IPS-15b (cell line): ENCODE measurements around the gene NOL9.

Source experiments
- H3K27me3 ChIP-seq: one replicate; pipeline ENCODE4 v1.6.1; 2013; ENCODE audit warnings: low read length; ENCODE audit not compliant: control insufficient read depth, insufficient read depth
- H3K36me3 ChIP-seq: one replicate; pipeline ENCODE4 v1.6.1; 2013; ENCODE audit warnings: low read length; ENCODE audit not compliant: control insufficient read depth, insufficient read depth
- H3K4me1 ChIP-seq: one replicate; pipeline ENCODE4 v1.6.1; 2013; ENCODE audit warnings: mild to moderate bottlenecking, low read length; ENCODE audit not compliant: control insufficient read depth, insufficient read depth
- H3K4me3 ChIP-seq: one replicate; pipeline ENCODE4 v1.5.1; 2013; ENCODE audit warnings: low read depth, low read length
- H3K9ac ChIP-seq: one replicate; pipeline ENCODE4 v1.6.1; 2013; ENCODE audit warnings: low read depth, mild to moderate bottlenecking, low read length
- H3K9me3 ChIP-seq: one replicate; pipeline ENCODE4 v1.6.1; 2013; ENCODE audit warnings: mild to moderate bottlenecking, low read length; ENCODE audit not compliant: control insufficient read depth, insufficient read depth

Gene NOL9

DNA sequence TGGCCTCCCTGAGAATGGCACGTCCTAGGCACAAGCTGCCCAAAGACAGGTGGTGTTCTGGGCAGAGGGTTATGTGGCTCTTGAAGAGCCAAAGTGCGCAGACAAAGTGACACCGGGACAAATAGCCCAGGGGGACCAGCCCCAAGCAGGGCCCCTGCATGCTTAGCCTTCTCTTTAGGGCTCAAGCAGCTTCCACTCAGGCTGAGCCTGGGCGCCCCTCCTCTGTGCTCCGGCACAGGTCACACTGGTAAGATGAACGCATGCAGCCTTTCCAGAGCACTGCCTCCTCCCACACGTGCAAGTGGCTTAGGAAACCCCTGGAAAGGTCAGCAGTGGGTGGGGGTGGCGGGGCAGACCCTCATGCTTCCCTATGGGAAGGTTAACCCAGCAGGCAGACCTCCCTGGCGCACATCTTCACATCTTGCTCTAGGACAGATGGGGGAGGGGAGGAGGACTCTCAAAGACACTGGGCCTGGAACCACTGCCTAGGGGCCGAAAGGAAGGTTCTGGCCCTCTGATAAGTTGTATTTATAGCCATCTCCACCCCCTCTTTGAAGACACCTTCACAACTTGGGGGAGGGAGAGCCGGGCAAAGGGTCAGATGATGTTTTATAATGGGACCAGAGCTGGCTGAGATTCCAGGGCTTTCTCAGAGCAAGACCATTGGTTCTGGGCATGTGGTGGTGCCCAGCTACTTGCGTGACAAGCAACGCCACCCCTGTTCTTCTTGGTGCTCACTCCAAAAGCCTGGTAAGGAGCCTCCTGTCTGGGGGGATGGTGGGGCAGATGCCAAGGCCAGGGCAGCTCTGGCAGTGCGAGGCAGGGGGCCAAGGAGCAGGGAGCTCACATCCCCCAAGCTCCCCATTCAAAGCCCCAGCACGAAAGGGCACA is 42.8 kb upstream of the NOL9 start:
- H3K4me3 ChIP-seq, result no peak overlapping the region
- no peak overlapping the region for H3K9ac ChIP-seq
- H3K4me1 ChIP-seq, result peaks cover 7% of the 10 kb centered on the region
- peaks cover 62% of the 10 kb centered on the region for H3K36me3 ChIP-seq
- no peaks in the 10 kb centered on the region for H3K27me3 ChIP-seq
- H3K9me3 ChIP-seq, result no peaks in the 10 kb centered on the region

DNA sequence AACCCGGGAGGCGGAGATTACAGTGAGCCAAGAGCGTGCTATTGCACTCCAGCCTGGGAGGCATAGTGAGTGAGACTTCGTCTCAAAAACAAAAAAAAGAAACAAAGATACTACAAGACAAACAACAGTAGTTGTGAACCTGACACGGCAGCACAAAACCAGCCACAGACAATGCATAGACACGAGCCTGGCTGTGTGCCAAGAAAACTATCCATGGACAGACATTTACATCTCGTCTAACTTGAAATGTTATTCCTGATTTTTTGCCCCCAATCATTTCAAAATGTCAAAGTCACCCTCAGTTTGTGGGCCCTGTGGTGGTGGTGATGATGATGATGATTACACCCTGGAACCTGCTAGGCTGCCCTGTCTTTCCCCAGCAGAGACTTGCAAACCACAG is 42.0 kb upstream of the NOL9 start:
- peaks cover 7% of the 10 kb centered on the region for H3K4me1 ChIP-seq
- no peaks in the 10 kb centered on the region for H3K9me3 ChIP-seq
- no peak overlapping the region for H3K9ac ChIP-seq
- H3K4me3 ChIP-seq, result no peak overlapping the region
- H3K36me3 ChIP-seq, result peaks cover 62% of the 10 kb centered on the region
- no peaks in the 10 kb centered on the region for H3K27me3 ChIP-seq

DNA sequence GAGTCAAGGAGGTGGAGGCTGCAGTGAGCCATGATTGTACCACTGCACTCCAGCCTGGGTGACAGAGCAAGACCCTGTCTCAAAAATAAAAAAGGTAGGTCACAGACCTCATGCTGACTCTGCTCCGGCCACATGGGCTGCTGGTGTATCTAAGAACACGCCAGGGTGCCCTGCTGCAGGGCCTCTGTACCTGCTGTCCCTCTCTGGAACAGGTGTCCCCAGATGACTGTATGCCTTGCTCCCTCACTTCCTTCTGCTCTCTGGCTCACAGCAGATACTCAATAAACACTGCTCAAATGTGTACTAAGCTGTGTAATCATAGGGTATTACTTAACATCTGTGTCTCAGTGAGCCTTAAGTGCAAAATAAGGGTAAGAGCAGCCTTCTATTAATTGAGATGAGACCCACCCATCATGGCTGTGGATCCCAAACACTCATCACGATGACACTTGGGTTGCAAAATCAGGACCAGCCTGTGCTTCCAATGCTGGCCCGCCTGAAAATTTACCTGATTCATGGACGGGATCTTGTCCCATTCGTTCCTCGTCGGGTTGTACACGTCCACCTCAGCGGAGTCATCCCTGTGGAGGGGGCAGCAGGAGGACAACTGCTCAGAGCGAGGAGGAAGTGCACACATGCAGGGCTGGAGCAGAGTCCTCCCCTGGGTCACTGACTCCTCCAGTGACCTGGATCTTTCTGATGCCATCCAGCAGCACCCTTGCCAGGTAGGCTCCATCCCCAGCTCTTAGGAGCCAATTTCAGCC is 40.8 kb upstream of the NOL9 start:
- no peaks in the 10 kb centered on the region for H3K27me3 ChIP-seq
- H3K9ac ChIP-seq, result no peak overlapping the region
- peaks cover 62% of the 10 kb centered on the region for H3K36me3 ChIP-seq
- H3K9me3 ChIP-seq, result no peaks in the 10 kb centered on the region
- peaks cover 3% of the 10 kb centered on the region for H3K4me1 ChIP-seq
- H3K4me3 ChIP-seq, result no peak overlapping the region

DNA sequence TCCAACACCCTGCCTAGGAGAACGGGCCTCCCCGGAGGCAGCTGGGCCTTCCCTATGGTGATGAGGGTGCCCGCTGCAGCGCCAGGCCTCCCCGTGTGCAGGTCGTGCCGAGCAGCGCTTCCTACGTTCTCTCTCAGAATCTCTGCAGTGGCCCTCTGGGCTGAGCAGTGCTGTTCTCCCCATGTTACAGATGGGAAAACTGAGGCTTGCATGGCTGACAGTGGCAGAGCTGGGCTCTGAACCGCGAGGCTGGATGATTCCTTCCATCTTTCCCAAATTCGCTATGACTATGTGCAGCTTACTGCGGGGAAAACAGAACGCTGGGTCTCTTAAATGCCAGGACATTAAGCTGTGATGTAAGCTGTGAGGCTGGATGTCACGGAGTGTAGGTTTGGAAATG is 39.5 kb upstream of the NOL9 start:
- Histone ChIP-seq H3K4me1 (no peaks in the 10 kb centered on the region), H3K36me3 (peaks cover 62% of the 10 kb centered on the region), H3K27me3 (no peaks in the 10 kb centered on the region)

DNA sequence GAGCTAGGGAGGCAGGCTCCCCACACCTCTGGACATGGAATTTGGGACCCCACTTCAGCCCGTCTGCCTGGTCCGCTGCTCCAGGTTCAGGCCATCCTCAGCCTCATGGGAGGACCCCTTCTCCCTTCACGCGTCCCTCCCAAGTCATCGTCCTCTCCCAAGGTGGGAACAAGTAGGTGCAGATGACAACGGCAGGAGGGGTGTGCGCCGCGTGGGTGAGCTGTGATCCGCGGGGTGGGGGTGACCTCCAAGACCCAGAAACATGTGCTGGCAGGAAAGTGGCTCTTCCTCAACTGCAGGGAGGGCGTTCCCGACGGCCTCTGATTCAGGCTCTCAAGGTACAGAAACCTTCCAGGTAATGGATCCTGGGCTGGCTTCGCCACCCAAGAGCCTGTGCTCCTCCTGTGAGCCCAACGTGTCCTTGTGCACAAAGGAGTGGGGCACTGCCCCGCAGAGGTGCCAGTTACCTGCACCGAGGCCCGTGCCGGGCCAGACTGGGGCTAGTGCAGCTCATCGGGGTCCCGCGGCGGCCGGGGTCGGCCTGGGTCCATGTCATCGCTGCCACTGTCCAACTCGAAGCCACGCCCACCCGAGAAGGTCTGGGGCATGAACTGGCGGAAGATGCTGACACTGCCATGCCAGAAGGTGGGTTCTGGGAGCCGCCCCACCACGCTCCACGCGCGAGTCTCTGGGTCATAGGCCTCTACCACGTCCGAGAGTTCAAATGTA is 38.7 kb upstream of the NOL9 start:
- Histone ChIP-seq H3K36me3 (peaks cover 64% of the 10 kb centered on the region), H3K27me3 (no peaks in the 10 kb centered on the region), H3K9ac (no peak overlapping the region), H3K9me3 (no peaks in the 10 kb centered on the region), H3K4me1 (no peaks in the 10 kb centered on the region), H3K4me3 (no peak overlapping the region)

More for the DNA sequence above, 39.5 kb upstream of the NOL9 start:
- Histone ChIP-seq H3K9ac (no peak overlapping the region), H3K9me3 (no peaks in the 10 kb centered on the region), H3K4me3 (no peak overlapping the region)

DNA sequence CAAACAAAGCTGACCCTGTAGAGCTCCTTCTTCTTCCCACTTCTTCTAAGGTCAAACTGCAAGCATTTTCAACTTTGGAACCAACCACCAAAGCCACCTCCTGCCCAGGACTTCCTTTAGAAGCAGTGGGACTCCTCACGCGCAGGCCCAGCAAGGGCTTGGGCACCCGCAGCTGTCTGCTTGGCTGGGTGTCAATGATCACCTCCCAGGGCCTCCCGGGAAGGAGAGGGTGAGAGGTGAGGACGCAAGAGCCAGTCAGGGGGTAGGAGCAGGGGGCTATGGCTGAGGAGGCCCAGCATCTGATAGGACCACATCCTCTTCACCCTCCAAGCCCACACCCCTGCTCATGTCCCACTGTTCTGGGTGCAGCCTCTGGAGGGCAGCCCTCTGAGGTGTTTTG is 38.1 kb upstream of the NOL9 start:
- peaks cover 64% of the 10 kb centered on the region for H3K36me3 ChIP-seq
- H3K9ac ChIP-seq, result no peak overlapping the region
- no peak overlapping the region for H3K4me3 ChIP-seq
- H3K9me3 ChIP-seq, result no peaks in the 10 kb centered on the region
- no peaks in the 10 kb centered on the region for H3K4me1 ChIP-seq
- no peaks in the 10 kb centered on the region for H3K27me3 ChIP-seq

DNA sequence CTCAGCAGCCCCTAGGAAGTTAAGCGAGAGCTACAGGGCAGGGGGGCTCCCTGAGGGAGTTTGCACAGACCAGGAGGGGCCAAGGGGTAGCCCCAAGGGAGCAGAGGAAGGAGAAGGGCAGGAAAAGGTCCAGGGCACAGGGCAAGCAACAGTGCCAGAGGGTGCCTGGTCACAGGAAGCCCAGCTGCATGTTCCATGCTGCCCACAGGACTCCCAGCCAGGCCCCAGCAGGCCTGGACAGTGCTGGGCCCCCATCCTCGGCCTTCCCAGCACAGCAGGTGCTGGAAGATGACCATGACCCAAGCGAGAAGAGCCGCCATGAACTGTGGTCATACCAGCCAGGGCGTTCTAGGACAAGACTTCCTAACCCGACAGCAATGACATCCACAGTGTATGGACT is 37.3 kb upstream of the NOL9 start:
- peaks cover 57% of the 10 kb centered on the region for H3K36me3 ChIP-seq

DNA sequence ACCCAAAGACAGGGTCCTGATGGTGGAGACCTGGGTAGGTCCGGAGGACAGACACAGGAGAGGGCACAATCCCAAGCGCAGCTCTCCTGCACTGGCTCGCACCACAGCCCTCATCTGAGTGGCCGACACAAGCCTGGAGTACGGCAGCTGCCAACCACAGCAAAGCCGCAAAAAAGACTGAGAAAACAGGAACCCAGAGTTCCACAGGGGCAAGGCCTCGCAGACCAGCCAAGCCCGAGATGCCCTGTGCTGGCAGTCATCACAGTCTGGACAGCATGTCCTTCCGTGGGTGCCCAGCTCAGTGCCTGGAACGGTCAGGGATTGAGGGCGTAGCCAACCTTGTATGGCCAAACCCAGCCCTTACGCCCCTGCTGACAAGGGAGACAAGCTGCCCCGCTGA is 36.9 kb upstream of the NOL9 start:
- Histone ChIP-seq H3K36me3 (peaks cover 55% of the 10 kb centered on the region), H3K9me3 (no peaks in the 10 kb centered on the region), H3K9ac (no peak overlapping the region), H3K27me3 (no peaks in the 10 kb centered on the region), H3K4me3 (no peak overlapping the region), H3K4me1 (no peaks in the 10 kb centered on the region)

More for the DNA sequence above, 37.3 kb upstream of the NOL9 start:
- Histone ChIP-seq H3K27me3 (no peaks in the 10 kb centered on the region), H3K9me3 (no peaks in the 10 kb centered on the region), H3K4me3 (no peak overlapping the region), H3K9ac (no peak overlapping the region), H3K4me1 (no peaks in the 10 kb centered on the region)

DNA sequence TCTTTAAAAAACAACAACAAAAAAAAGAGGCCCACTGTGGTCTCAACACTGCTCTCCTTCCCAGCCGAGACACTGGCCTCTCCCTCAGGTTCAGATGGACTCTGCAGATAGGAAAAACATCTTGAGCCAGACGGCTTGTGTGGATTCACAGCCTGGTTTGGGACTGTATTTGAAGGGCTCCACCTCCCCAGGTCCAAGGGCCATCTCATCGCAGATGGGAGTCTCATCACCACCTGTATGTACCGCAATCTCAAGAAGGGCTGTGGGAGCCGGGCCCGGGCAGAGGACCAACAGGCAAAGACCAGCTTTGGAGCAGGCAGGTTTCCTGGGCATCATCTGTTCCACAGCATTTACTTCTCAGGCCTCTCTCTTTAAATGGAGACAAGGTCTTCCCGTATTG is 35.7 kb upstream of the NOL9 start:
- Histone ChIP-seq H3K9me3 (no peaks in the 10 kb centered on the region), H3K9ac (no peak overlapping the region), H3K36me3 (peaks cover 44% of the 10 kb centered on the region), H3K4me1 (no peaks in the 10 kb centered on the region), H3K4me3 (no peak overlapping the region), H3K27me3 (no peaks in the 10 kb centered on the region)

DNA sequence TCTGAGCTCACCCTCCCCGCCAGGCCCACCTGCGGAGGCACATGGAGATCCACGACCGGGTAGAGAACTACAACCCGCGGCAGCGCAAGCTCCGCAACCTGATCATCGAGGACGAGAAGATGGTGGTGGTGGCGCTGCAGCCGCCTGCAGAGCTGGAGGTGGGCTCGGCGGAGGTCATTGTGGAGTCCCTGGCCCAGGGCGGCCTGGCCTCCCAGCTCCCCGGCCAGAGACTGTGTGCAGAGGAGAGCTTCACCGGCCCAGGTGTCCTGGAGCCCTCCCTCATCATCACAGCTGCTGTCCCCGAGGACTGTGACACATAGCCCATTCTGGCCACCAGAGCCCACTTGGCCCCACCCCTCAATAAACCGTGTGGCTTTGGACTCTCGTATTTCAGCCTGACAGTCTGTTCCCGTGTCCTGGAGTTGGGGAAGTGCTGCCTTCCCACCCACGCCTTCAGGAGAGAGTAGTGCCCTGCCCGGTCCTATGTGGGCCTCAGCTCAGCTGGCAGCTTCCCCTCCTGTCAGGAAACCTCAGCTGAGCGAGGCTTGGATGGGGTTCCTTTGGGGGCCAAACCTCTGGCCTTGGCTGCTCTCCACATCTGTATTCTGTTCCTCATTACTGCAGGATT is 34.7 kb upstream of the NOL9 start:
- Histone ChIP-seq H3K4me1 (no peaks in the 10 kb centered on the region), H3K9ac (no peak overlapping the region), H3K27me3 (no peaks in the 10 kb centered on the region), H3K4me3 (no peak overlapping the region), H3K36me3 (peaks cover 36% of the 10 kb centered on the region), H3K9me3 (no peaks in the 10 kb centered on the region)

DNA sequence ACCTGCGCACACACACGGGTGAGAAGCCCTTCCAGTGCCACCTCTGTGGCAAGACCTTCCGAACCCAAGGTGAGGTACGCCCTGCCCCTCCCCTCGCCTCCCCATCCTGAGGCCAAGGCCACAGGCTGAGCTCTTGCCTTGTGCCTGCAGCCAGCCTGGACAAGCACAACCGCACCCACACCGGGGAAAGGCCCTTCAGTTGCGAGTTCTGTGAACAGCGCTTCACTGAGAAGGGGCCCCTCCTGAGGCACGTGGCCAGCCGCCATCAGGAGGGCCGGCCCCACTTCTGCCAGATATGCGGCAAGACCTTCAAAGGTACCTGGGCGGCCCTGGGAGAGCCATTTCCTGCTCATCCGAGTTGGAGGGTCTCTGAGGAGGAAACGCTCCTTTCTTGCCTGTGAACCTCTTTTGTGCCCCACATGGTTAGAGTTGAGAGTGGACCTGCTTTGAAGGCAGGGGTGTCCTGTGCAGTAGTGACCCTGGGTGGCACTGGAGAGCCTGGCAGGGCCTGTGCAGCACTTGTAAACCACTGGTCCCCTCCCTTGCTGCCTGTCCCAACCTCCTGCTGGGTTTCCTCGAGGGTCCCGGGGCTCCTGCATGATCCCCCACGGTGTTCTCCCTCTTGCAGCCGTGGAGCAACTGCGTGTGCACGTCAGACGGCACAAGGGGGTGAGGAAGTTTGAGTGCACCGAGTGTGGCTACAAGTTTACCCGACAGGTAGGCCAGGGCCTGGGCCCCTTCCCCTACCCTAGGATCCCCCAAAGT is 34.0 kb upstream of the NOL9 start:
- no peaks in the 10 kb centered on the region for H3K9me3 ChIP-seq
- H3K4me1 ChIP-seq, result no peaks in the 10 kb centered on the region
- H3K9ac ChIP-seq, result no peak overlapping the region
- peaks cover 29% of the 10 kb centered on the region for H3K36me3 ChIP-seq
- no peaks in the 10 kb centered on the region for H3K27me3 ChIP-seq
- H3K4me3 ChIP-seq, result no peak overlapping the region
